IPS-18c (cell line): ENCODE measurements around the gene NAALADL2.
"Not testable (repeated sequence)": the region's sequence is repeated elsewhere in the genome, so short reads cannot be mapped to it uniquely, and the experiment has no call there.

ENCODE experiments used
- H3K4me3 ChIP-seq: 2 replicates; pipeline ENCODE4 v1.7.0; 2013; ENCODE audit warnings: low read depth, mild to moderate bottlenecking, low read length, moderate library complexity; ENCODE audit not compliant: insufficient read depth
- H3K9me3 ChIP-seq: one replicate; pipeline ENCODE4 v1.6.1; 2013; ENCODE audit warnings: mild to moderate bottlenecking, low read length, moderate library complexity; ENCODE audit not compliant: control insufficient read depth, insufficient read depth

NAALADL2 gene

DNA sequence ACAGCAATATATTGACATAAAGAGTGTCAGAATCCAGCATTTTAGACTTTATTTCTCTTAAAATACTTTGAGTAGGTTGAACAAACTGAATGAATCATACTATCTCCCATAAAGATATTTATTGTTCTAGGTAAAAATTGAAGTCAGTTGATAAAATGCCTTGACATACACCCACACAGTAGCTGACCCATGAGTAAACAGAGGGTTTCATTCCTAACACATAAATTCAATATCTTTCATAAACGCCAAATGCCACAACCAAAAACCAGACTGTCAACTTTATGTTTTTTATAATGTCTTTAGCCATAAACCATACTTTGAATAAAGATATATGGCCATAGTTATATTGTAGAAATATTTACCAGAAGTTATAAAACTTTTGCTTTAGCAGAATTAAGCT is 742.4 kb downstream of the NAALADL2 start:
- Histone ChIP-seq H3K9me3 (no peaks in the 10 kb centered on the region), H3K4me3 (no peak overlapping the region)

DNA sequence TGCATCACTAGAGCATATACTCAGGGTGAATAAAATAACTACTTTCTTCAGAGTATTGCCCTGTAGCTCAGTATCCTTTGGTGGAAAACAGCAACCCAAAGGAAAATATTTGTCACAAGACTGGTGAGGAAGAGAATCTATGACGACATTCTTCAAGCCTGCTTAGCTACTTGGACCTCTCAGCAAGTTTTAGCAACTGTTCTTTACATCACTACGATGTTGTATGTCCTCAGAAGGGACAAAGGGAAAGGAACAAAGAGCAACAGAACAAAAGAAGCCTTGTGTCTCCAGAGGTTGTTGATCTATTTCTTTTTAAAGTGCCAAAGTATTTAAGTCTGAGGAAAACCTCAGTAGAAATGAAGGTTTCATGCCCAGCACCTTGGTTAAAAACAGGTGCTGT is 746.7 kb downstream of the NAALADL2 start:
- H3K4me3 ChIP-seq: no peak overlapping the region
- H3K9me3 ChIP-seq: no peaks in the 10 kb centered on the region

DNA sequence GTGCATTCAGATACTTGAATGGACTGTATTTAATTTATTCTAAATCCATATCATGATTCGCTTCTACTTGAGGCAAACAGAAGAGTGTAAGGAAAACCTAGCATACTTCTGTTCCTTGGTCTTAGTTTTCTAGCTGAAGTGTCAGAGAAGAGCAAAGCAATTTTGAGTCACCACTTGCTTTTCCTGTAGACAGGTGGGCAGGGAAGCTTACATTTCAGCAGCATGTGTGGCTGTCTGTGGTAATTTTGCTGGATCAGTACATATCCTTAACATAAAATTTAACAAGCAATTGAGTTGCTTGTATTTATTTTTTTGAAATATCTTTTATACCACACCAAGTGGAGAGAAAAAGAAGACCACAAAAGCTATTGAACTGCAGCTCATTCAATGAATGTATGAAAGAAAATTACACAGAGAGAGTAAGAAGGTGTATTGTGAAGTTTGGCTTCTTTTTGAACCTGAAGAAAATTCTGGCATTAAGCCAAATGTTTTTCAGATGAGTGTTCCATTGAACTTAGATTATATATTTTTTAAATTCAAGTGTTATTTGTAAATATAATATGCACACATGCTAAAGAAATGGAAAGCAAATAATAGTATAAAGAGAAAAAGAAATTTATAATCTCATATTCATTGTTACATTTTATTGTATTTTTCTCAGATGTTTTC is 747.6 kb downstream of the NAALADL2 start:
- H3K9me3 ChIP-seq: no peaks in the 10 kb centered on the region
- H3K4me3 ChIP-seq: no peak overlapping the region

DNA sequence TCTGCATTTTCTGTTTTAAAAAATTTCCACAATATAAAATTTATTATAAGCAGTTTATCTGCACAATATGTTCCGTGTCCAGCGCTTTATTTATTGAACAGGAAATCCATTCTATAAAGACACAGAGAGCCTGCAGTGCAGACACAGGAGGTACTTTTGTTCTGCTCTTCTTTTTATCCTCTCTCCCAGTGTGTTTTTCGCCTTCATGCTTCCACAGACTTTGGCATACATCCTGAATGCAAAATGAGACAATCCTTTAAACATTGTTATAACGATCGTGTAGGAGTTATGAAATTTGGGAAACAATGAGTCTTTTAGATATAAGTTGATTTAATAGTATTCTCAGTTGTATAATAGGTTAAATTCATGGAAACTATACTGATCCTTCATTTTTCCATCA is 749.2 kb downstream of the NAALADL2 start:
- no peaks in the 10 kb centered on the region for H3K9me3 ChIP-seq
- H3K4me3 ChIP-seq: no peak overlapping the region

DNA sequence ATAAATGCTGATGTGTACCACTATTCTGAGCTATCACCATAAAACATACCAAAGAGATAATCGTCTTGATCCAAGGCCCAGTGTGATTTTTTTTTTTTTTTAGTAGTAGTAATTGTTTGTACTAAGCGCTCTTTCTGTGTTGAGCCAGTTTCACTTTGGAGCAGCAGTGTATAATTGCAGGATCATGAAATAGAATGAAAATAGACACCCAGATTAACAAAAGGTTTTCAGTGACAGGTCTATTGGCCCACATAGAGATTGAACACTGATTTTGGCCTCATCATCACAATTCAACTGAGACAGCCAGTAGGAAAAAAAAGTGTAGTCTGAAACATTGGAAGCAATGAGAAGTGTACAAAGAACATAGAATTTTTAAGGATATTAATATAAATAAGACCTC is 749.8 kb downstream of the NAALADL2 start:
- no peaks in the 10 kb centered on the region for H3K9me3 ChIP-seq
- no peak overlapping the region for H3K4me3 ChIP-seq

DNA sequence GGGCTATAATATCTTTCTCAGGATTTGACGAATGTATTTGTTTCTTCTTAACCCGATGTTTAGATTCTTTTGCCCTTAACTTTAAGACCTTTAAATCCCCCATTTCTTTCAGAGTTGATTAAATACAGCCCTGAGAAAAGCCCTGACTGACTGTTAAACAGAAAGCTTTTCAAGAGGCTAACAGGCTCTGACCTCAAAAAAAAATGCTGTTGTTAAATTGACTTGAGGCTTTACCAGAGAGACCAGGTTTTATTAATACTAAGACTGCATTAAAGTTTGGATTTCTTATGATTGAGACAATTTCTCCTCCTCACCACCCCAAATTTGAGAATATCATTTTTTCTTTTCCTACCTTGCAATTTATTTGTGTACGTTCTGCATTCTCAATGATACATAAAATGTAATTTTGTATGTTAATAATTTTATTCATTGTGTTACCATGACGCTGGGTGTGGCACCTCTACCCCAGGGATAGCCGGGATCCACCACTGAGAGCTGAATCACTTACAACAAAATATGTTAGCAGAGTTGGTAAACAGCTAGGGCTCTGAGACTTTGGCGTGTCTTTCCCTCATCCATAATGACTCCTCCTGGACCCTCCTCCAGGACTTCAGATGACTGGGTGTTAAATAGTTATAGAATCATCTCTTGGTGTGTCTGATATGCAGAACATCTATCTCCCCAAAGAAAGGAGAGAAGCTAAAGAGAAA is 753.5 kb downstream of the NAALADL2 start:
- Histone ChIP-seq H3K9me3 (no peaks in the 10 kb centered on the region), H3K4me3 (no peak overlapping the region)

DNA sequence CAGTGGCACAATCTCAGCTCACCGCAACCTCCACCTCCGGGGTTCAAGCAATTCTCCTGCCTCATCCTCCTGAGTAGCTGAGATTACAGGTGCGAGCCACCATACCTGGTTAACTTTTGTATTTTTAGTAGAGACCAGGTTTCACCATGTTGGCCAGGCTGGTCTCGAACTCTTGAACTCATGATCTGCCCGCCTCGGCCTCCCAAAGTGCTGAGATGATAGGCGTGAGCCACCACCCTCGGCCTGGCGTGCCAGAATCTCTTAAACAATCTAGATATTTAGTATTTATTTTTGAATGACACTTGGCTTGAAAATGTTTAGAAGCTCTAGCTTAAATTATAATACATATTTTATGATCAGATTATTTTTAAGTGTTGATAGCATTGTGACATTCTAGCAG is 755.0 kb downstream of the NAALADL2 start:
- H3K4me3 ChIP-seq, H3K9me3 ChIP-seq: not testable (repeated sequence)

DNA sequence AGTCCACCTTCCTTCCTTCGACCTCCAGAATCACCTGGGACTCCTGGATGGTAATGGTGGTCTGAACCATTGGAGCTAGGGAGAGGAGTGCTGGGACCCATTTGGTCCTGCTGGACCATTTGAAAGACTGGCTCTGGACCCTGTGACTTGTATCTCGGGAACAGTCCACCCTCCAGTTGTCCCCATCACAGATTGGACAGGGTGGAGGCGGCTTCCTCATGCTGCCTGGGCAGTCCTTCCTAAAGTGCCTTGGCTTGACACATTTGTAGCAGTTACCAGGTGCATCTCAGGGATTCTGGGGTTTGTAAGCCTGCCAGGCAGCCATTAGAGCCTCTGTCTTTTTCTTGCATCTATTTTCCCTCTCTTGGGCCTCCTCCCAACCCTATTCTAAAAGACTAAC is 758.1 kb downstream of the NAALADL2 start:
- no peak overlapping the region for H3K4me3 ChIP-seq
- no peaks in the 10 kb centered on the region for H3K9me3 ChIP-seq

DNA sequence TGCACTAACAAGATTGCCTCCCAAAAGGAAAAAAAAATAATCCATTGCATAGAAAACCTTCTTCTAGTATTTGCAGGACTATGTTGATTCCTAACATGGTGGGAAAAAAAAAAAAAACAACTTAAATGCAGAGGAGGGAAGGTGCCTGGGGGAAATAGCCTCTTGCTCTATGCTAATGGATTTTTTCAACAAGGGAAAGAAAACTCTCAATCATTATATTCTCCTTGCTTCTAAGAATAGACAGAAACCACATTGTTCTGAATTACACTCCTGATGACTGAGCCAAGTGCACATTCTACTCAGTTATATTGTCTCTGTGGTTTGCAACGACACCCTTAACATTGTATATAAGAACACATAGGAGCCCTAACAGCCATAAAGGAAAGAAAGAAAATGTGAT is 760.2 kb downstream of the NAALADL2 start:
- no peak overlapping the region for H3K4me3 ChIP-seq
- no peaks in the 10 kb centered on the region for H3K9me3 ChIP-seq

DNA sequence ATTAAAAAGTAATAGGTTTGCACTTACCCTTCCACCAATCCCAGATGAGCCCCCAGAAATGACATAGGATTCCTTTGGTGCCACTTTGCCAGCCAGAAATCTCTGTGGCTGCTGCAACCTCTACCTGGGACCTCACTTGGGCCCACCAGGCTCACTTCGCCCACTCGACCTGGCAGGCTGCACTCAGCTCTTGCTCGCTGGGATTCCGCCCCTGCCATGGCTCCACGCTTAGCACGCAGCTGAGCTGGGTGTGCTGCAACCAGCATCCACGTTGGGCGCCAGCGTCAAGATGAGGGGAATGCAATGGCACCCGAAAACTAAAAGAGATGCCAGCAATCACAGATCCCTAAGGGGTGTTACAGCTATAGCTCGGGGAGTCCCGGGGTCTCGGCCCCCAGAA is 761.0 kb downstream of the NAALADL2 start:
- Histone ChIP-seq H3K4me3 (no peak overlapping the region), H3K9me3 (no peaks in the 10 kb centered on the region)

DNA sequence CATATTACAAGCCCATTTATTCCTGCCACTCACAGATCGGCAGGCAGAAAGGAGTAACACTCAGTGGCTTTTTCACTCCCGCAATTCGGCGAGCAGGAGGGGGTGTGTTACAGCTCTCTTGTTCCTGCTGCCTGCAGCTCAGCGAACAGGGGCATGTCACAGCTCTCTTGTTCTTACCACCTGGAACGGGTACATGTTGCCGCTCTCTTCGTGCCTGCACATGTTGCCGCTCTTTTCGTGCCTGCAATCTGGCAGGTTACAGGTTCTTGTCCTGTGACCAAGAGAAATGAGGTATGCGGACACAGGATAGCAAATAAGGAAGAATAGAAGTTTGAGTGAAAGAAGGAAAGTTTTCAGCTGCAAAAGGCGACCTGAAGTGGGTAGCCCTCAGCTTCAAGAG is 761.4 kb downstream of the NAALADL2 start:
- no peak overlapping the region for H3K4me3 ChIP-seq

DNA sequence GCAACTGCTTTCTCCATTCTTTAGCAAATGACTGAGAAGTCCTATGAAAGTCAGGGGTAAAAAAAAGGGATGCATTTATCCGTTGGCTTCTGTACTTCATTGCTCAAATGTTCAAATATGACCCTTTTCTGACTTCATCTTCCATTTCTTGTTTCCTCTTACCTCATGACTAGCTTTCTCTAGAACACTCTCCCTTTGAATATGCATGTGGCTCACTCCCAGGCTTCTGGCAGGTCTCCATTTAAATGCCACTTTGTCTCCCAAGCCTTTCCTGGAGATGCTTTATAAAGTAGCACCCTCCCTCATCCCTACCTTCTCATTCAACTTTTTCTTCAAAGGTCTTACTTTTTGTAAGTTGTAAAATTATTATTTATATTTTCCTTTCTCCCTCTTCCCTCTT is 781.8 kb downstream of the NAALADL2 start:
- Histone ChIP-seq H3K4me3 (no peak overlapping the region), H3K9me3 (no peaks in the 10 kb centered on the region)

More for the DNA sequence above, 761.4 kb downstream of the NAALADL2 start:
- H3K9me3 ChIP-seq: no peaks in the 10 kb centered on the region

DNA sequence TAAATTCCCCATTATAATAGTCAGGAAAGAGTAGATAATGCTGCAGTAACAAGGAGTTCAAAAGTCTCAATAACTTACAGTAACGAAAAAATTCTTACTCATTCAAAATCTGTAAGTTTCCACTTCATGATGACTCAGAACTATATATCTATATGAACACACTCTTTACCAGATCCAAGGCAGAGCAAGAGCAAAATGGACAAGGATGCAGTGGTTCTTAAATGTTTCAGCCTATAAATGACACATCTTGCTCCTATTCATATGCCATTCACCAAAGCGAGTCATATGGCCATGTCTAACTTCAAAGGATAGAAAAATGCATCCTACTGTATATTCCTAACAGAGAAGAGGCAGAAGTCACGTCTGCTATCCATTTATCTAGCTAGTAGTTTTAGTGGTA is 787.7 kb downstream of the NAALADL2 start:
- Histone ChIP-seq H3K4me3 (no peak overlapping the region), H3K9me3 (no peaks in the 10 kb centered on the region)

DNA sequence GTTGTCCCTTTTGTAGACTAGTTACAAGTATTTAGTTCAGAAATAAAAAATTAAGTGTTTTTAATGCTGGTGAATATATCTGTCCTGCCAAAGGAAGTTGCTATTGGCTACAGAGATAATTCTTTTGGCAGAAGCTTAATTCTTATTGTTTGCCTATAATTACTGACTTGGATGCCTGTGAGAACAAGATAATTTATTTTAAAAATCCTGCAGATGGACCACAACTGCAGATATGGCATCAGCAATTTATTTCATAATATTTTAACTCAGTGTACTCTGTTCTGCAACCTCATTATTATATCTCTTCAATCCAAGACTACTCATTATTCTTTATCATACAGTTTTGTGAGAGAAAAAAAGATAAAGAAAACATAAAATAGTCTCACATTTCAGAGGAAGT is 789.8 kb downstream of the NAALADL2 start:
- H3K9me3 ChIP-seq: no peaks in the 10 kb centered on the region
- no peak overlapping the region for H3K4me3 ChIP-seq

DNA sequence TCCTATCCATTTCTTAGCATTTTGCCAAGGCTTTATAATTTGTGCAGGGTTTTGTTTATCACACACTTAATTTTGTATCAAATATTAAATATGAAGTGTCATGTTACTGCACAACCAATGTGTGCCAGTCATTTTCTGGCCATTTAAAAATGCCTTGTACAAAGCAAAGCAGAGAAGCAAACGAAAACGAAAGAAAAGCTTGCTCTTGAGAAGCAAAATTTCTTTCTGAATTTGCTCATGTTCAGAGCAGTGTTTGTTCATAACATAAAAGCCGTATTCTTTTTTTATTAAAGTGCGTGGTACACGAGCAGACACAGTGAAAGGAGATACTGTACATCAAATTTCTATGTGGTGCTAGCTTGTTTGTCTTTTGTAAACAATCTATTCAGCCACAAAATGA is 792.6 kb downstream of the NAALADL2 start:
- no peak overlapping the region for H3K4me3 ChIP-seq

DNA sequence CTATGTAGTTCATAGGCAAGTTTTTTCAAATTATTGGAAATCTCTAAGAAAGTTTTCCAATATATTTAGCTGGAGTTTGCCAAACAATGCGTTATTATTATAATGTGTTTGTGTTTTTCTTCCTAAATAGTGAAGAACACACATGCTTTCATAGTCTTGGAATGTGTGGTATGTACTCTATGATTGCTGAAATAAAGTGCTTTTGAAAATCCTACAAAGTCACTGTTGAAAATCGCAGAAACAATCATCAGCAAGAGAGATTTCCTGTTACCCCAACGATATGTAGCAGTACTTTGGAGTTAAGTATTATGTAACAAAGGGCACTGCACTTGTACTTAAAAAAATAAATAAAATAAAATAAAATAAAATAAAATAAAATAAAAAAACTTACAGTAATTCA is 796.2 kb downstream of the NAALADL2 start:
- no peaks in the 10 kb centered on the region for H3K9me3 ChIP-seq

More for the DNA sequence above, 792.6 kb downstream of the NAALADL2 start:
- no peaks in the 10 kb centered on the region for H3K9me3 ChIP-seq

DNA sequence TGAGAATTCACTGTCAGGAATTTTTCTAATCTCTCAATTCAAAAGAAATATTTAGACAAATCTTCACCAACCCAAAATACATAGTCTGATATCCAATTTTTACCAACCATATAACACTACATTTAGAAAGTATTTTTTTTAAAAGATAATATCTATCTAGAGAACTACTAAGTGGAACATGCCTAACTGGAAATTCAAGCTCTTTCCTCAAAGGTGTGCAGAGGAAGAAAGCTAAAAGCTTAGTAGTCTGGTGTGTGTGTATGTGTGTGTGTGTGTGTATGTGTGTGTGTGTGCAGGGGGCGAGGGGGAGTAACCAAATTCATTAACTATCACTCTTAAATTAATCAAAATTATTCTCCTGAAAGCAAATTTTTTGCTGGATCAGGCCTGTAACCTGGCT is 797.3 kb downstream of the NAALADL2 start:
- H3K9me3 ChIP-seq: no peaks in the 10 kb centered on the region
- no peak overlapping the region for H3K4me3 ChIP-seq

More for the DNA sequence above, 796.2 kb downstream of the NAALADL2 start:
- H3K4me3 ChIP-seq: no peak overlapping the region

DNA sequence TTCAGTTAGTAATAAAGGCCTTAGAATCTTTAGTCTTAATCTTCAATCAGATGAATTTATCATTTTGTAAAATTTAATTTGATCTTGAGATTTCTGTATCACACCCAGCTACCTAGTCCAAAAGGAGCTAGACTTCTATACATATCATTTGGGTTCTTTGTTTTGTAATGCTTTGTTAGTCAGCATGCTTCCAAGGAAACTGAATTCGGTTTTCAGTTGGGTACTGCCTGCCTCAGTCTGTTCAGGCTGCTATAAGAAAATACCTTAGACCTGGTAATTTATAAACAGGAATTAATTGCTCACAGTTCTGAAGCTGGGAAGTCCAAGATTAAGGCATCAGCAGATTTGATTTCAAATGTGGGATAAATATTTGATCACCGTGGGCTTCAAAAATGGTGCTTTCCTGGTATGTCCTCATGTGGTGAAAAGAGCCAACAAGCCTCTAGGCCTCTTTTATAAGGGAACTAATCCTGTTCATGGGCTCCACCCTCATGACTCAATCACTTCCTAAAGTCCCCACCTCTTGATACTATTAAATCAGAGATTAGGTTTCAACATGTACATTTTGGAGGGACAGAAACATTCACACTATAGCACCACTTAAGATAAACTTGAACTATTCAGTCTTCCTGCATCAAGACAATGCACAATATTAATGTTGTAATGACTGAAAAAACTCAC is 800.7 kb downstream of the NAALADL2 start:
- no peak overlapping the region for H3K4me3 ChIP-seq
- no peaks in the 10 kb centered on the region for H3K9me3 ChIP-seq
